ENCODE measurements around the gene DYNLT1.
"Not testable (repeated sequence)": the region's sequence is repeated elsewhere in the genome, so short reads cannot be mapped to it uniquely, and the experiment has no call there.

Gene DYNLT1

DNA sequence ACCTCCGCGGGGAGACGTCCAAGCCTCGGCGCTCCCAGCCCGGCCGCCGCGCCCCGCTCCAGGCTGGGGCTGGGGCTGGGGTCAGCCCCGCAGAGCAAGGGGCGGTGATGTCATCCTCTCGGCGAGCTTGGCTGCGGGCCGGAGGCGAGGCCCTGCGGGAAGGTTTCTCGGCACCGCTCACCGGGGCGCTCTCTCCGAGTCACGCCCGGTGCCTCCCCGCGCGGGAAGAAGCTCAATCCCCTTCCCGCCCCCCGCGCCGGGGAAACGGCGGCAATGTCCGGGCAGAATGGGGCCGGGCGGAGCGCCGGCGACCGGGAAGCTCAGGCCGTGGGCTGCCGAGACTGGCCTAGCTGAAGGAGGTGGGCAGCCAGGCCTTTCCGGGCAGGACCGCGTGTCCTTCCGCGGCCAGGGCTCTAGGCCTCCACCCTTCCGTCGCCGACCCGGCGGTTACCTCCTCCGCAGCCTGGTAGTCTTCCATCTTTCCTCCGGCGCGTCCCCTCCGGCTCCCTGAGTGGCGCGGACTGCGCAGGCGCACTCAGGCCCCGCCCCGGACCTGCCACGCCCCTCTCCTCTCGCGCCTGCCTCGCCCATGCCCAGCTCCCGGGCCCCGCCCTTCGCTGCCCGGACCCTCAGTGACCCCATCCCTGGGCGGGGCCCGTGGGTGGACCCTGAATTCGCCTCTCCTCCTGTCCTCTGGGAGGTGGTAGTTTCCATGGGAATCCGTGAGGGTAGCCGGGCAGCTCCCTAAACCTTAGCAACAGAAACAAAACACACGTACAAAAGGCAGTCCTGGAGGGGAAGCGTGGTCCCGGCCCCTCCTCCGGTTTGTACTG lies at the start of gene DYNLT1:
Gene DYNLT1 (minus strand): TSS at position 513 of the 833 bp plus-strand sequence. CDS start 35 bp downstream, at position 478.
- DNase-seq: peak; percentile 92 to 97

DNA sequence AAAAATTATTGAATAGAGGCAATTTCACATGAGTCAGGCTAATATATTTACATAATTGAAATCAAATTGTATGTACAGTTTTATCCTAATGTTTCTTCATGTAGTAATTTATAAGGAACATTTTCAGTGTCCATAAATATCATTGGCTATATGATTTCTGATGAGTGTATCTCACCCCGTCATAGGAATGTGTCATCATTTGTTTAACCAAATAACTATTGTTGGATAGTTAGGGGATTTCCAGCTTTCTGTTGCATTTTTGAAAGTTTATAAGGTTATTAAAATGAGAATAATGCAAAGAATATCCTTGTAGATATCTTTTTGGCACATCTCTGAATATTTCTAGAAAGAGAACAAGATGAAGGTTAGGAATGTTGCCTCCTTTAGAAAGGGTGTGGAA lies 44.3 kb upstream of the DYNLT1 start:
- no peak for DNase-seq

DNA sequence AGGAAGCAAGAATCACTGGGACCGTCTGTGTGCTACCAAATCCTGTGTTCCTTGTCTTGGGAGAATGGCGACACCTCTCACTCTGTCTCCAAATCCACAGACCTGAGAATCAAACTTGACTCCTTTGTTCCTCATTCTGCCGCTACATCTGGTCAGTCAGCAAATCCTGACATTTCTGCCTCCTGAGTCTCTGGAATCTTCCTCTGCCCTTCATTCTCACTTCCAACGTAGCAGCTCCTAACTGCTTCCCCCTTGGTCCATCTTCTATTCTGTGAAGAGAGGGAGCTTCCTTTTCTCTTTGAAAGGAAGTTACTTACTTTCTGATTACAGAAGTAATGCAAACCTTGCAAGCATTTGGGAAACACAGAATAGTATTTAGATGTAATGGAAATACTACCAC lies 43.0 kb upstream of the DYNLT1 start:
- DNase-seq: no peak

DNA sequence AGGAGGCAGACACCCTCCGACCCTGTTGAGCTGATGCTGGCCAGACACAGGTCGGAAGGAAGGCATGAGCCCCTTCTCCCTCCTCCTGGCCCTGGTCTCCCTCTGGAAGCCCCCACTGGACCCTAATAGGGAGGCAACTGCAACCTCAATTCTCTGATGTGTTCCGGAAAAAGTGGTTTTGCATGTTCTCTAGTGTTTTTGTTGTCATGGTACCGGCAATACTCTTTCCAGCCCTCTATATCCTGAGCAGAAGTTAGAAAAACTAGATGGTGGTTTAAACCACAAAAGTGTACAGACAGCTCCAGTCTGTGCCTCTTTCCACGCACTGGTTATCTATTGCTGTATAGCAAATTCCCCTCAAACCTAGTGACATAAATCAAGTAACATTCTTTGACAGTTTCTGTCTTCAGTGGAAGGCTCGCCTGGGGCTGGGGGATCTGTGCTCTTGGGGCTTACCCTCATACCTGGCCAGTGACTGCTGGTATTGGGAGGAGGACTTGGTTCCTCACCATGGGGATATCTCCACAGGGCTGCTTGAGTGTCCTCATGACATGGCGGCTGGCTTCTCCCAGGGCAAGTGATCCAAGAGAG lies 42.3 kb upstream of the DYNLT1 start:
- no peak for DNase-seq

DNA sequence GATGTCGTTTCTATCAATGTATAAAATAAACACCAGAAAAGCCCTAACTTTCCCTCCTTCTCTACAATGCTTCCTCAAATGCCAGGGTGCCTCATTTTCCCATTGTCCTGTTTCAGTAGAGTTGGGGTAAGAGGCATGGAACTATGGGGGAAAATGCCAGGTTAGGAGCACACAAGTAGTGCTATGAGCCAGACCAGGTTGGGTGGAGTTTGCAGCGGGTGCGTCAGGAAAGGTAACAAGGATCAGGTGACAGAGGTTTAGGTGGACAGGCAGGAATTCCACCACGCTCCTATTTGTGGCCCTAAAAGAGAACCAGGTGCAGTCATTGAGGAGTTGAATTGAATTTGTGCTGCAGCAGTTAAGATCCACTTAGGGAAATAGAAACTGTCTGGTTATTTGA lies 41.8 kb upstream of the DYNLT1 start:
- peak; percentile 76 for DNase-seq

DNA sequence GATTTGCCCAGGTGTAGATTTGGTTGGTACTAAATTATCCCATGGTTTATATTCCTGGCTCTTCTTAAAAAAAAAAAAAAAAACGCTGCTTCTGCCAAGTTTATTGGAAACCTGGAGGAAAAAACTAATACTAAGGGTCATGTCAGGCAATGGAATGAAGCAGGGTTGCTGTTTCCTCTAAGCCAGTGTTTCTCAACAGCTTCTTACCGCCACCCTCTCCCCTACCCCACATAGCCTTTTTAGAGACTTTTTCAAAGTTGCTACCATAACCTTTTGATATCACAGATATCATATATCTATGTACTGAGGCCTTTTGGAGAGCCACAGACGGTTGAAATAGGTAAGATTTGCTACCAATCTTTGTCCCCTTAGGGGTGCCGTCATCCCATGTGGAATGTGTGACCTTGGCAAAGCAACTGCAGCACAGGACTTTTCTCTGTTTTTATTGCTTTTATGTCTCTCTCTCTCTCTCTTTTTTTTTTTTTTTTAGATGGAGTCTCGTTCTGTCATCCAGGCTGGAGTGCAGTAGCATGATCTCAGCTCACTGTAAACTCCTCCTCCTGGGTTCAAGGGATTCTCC lies 40.3 kb upstream of the DYNLT1 start:
- DNase-seq: no peak

DNA sequence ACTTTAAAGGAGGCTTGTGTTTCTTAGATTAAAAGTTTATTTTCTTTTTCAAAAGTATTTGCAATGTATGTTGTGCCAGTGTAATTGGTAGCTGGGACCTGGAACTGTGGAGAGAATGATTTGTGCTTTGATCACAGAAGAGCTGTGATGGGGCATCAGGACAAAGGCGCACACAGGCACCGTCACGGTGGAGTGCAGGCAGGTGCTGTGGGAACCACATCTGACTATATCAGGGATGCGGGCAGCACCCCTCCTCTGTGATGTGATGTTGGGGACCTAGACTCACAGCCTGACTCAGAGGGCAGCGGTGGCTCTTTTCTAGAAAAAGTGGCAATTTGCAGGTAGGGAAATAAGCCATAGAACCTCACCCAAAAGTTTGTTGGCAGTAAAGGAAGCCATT lies 39.8 kb upstream of the DYNLT1 start:
- DNase-seq: no peak

DNA sequence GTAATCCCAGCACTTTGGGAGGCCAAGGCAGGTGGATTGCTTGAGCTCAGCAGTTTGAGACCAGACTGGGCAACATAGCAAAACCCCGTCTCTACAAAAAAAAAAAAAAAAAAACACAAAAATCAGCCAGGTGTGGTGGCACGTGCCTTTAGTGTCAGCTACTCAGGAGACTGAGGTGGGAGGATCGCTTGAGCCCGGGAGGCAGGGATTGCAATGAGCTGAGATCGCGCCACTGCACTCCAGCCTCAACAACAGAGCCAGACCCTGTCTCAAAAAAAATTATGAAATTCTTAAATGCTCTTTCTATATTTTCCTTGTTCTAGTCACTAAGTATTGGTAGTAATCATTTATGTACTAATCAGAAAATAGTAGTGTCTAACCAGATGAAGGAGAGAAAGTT lies 35.9 kb upstream of the DYNLT1 start:
- DNase-seq: no peak

DNA sequence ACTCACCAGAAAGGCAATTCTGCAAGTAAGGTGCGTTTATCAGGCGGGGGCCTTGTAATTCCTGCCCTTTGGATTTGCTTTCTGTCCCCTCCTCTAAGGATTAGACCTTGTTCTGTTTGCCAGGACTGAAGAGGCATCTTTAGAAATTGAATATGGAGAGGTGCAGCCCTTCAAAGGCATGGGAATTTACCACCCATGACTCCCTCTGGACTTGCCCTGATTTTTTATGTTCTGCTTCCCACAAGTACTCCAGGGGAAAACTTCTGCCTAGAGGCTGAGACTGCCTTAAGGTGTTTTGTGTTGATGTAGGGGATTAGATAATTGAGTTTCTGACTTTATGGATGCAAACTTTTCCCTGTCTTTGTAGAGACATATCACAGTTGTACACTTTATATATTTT lies 35.5 kb upstream of the DYNLT1 start:
- no peak for DNase-seq

DNA sequence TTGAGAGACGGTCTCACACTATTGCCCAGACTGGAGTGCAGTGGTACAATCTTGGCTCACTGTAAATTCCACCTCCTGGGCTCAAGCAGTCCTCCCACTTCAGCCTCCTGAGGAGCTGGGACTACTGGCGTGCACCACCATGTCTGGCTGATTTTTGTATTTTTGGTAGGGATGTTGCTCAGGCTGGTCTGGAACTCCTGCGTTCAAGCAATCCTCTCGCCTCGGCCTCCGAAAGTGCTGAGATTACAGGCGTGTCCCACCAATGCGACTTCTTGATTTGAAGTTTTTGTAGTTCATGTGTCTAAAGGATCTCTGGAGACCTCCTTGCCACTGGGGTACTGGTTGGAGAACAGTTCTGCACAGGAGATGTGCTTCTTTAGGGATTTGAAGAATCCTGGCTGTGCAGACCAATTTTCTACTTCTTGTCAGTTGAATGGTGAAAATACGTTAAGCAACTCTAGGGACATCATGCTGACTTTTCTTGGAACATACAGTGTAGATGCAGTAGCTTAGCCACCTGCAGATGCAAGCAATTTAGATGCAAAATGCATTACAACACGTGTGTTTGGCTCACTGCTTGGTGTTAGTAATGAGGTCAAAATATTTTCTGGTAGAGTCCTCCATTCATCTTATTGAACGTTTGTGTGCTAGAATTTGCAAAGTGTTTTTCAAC lies 33.5 kb upstream of the DYNLT1 start:
- DNase-seq: no peak

DNA sequence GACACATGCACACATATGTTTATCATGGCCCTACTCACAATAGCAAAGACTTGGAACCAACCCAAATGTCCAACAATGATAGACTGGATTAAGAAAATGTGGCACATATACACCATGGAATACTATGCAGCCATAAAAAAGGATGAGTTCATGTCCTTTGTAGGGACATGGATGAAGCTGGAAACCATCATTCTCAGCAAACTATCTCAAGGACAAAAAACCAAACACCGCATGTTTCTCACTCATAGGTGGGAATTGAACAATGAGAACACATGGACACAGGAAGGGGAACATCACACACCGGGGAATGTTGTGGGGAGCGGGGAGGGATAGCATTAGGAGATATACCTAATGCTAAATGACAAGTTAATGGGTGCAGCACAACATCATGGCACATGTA lies 32.6 kb upstream of the DYNLT1 start:
- DNase-seq: not testable (repeated sequence)

DNA sequence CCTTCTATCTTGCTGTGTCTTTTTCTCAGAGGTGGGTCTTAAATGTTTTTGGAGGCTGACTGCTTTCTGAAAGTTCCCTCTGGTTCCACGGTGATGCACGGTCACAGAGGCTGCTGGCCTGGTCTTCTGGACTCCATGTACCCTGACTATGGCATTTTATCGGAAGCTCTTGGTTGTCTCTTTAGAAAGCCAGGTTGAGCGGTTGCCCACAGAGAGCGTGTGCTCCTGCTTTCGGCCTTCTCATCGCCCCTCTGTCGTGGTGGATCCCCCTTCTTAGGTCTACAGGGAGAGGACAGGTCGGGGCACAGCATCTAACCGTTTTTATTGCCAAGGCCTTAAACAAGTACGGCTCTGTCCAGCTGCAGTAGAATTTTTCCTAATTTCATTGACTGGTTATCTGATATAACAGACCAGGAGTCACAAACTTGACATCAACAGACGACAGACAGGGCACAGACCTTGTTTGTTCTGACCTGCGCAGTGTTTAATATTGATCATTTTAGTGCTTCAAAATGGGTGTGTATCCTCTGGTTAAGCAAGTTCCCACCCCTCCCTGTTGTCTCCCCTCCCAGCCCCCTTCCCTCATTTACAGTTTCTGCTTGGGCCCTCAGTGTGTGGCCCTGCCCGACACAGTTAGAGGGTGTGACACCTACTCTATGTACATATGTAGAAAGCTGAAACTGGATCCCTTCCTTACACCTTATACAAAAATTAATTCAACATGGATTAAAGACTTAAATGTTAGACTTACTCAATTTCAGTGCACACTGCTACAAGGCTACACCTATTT lies 30.0 kb upstream of the DYNLT1 start:
- DNase-seq: no peak

DNA sequence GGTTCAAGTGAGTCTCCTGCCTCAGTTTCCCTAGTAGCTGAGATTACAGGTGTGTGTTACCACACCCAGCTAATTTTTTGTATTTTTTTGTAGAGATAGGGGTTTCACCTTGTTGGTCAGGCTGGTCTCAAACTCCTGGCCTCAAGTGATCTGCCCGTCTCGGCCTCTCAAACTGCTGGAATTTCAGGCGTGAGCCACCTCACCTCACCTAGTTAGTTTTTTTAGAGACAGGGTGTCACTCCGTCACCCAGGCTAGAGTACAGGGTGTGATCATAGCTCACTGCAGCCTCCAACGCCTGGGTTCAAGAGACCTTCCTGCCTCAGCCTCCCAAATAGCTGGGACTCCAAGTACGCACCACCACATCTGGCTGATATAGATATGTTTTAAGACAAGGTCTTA lies 28.2 kb upstream of the DYNLT1 start:
- DNase-seq: no peak

DNA sequence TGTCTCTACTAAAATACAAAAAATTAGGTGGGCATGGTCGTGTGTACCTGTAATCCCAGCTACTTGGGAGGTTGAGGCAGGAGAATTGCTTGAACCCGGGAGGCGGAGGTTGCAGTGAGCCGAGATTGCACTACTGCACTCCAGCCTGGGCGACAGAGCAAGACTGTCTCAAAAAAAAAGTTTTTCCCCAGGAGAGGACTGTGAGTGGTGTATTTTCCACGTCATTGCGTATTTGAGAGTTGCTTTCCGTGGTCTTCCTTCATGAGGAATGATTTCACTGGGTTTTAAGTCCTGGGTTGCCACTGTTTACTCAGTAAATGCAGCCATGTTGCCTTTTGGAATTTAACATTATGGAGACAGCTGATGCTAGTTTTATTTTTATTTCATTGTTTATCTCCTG lies 27.6 kb upstream of the DYNLT1 start:
- DNase-seq: not testable (repeated sequence)

DNA sequence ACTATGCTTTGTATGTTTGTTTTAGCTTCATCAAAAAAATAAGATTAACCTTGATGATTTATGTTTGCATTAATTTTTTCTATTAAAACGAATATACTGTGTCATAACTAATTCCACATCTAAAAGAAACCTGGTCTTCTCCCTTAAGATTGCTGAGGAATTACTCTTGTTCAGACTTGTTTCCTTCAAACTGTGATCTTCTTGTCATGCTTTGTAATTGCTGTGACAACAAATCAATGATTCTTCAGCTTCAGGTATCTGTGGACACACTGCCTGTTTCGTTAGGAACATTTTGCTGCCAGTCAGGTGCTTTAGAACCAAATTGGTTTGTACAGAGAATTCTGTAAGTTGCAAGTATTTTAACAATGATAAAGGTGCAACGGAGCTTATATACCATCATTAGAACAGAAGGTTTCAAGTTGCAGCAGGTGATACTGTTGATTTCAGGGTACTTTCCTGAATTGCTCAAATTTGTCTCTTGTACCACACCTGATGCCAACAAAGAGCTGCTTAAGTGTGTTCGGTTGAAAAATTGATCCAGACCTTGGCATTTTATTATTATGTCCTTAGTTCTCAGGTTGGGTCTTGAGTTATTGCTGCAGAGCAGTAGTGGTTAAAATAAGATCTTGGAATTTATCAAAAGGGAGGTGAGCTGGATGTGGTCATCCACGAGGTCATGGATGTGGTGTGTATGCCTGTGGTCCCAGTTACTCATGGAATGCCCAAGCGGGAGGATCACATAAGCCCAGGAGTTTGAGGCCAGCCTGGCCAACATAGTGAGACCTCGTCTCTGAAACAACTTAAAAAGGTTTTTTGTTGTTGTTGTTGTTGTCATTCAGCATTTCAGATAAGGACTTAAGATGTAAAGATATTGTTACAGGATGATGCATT lies 24.8 kb upstream of the DYNLT1 start:
- no peak for DNase-seq

DNA sequence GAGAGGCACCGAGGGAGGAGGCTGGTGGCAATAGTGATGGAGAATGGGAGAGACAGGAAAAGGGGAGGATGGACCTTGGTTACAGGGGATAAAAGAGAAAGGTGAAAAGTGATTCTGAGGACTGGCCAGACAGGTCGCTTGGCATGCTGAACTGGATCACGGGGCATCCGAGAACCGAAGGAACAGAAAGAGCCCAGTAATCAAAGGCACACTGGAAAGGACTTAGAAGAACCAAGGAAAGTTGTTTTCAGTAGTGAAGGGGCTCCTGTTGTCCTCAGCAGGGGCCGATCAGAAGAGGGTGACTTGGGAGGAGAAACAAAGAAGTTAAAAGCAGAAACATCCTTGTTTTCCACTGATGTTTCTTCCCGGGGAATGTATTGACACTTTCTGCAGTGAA lies 24.2 kb upstream of the DYNLT1 start:
- no peak for DNase-seq

DNA sequence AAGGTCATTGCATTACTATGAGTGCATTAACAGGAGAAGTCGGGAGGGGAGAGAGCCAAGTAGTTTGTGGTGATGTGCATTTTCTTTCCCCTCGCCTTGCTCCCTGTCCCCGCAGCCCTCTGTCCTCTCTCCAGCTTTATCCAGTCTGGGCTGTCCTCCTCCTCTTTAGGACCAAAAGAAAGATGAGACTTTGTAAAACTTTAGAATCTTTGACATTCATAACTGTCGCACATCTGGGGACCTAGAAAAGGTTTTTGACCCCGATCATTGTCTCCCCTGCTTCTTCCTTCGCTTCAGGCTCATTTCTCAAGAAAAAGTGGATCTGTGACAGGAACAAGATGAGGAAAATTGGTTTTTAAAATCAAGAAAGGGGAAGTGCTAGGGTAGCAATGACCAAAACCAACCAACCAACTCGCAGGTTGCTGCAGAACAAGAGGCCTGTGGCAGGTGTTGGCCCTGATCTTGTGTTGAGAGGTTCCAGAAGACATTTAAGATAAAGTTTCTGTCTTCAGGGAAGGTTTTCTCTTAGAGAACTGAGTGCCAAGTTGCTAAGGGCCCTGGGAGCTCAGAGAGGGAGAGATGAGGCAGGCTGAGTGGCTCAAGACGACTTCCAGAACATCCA lies 22.9 kb upstream of the DYNLT1 start:
- no peak for DNase-seq

DNA sequence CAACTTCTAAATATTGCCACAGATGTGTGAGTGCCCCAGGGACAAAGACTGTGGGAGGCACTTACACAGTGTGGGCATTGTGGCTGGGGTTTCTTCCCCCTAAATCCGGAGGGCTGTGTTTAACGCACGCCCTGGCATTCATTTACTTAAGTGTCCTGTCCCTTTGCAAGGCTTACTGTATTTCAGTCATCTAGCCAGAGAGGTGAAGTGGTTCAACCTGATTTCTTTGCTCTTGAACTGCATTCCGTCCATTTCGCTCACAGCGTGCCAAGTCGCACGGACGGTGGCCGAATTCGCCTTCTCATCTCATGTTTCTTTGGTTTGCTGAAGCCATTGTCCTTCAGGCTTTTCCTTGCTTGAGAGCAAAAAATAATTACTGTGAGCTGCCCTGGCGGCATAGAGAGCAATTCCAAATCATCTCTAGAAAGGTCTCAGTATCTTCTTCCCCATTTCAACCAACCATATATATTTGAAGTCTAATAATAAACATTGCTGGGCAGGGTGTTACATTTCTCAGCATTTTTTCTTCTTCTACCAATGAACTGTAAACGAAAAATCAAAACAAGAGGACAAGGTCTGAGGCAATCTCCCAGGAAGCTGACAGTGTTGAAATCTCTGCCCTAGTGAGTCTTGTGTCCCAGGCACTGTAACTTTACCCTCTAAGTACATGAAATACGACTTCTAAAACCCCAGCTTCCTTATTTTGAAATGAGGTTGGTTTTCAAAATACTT lies 22.3 kb upstream of the DYNLT1 start:
- DNase-seq: no peak

DNA sequence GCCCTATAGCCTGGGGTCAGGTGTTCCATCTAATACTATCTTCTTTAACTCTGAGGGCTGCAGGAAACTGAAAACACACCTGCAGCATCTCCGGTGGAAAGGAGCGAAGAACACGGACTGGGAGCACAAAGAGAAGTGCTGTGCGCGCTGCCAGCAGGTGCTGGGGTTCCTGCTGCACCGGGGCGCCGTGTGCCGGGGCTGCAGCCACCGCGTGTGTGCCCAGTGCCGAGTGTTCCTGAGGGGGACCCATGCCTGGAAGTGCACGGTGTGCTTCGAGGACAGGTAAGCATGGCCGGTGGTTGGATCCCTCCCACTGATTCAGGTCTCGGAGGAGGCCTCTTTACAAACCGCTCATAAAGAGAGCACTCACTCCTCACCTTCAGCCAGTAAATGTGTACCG lies 20.8 kb upstream of the DYNLT1 start:
- no peak for DNase-seq

DNA sequence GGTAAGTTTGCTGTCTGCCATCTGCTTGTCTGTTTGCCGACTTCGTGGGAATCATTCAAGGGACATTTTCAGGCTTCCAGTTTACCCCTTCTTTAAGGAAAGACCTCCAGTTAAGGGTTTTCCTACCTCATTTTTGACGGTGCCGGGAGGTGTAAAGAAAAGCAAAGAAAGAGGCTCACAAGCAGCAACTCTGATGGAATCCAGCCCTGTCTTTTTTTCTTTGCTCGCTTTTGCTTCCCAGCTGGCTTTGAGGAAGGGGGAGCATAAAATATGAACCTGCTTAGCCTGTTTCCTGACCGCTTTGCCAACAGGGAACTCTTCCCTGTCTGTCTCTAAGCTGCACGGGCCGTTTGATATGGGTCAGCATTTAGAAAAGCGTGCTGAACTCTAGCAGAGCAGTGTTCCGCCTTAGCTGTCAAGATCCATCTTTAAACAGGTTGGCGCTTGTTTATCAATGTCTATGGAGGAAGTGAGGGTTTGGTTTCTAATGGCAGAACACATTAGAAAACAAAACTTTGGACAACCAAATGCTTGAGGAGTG lies 19.2 kb upstream of the DYNLT1 start:
- peak; percentile 41 to 58 for DNase-seq
